ENCODE measurements around the gene RMI1.

DNA sequence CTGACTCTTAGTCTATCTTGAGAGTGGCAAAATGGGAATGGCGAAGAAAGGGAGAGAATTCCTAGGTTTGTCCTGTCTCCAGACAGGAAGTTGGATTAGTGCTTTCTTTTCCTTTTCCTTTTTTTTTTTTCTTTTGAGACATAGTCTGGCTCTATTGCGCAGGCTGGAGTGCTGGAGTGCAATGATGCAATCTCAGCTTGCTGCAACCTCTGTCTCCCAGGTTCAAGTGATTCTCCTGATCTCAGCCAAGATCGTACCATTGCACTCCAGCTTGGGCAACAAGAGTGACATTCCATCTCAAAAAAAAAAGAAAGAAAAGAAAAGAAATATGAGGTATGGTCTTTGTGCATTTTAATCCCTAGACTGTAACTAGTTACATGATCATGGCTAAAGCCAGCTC lies 46.8 kb upstream of the RMI1 start:
- TF ChIP-seq, protein P1, sequence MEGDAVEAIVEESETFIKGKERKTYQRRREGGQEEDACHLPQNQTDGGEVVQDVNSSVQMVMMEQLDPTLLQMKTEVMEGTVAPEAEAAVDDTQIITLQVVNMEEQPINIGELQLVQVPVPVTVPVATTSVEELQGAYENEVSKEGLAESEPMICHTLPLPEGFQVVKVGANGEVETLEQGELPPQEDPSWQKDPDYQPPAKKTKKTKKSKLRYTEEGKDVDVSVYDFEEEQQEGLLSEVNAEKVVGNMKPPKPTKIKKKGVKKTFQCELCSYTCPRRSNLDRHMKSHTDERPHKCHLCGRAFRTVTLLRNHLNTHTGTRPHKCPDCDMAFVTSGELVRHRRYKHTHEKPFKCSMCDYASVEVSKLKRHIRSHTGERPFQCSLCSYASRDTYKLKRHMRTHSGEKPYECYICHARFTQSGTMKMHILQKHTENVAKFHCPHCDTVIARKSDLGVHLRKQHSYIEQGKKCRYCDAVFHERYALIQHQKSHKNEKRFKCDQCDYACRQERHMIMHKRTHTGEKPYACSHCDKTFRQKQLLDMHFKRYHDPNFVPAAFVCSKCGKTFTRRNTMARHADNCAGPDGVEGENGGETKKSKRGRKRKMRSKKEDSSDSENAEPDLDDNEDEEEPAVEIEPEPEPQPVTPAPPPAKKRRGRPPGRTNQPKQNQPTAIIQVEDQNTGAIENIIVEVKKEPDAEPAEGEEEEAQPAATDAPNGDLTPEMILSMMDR (IDR thresholded peaks at IDR 0.05), result no peak
- TF ChIP-seq POLR2AphosphoS5 (IDR thresholded peaks at IDR 0.05; ENCODE audit: insufficient read depth in 1 of 2, low read depth in 1 of 2) (no peak), POLR2A (IDR thresholded peaks at IDR 0.05) (no peak)
